NCI-H2107 (cell line): Measurements from ENCODE around the gene SLC39A6.
"Not testable (repeated sequence)": the region's sequence is repeated elsewhere in the genome, so short reads cannot be mapped to it uniquely, and the experiment has no call there.

Experiments used
- DNase-seq: peaks from one replicate; lab custom pipeline; 2025; lab: John Stamatoyannopoulos, UW

Gene SLC39A6

GRCh38 chr18:36129300-36130038, at the start of gene SLC39A6, which contains the start of gene ELP2:
TSS of gene SLC39A6 (minus strand) at chr18:36129340. CDS start at chr18:36127007, 2,333 bp downstream.
TSS of gene ELP2 (plus strand) at chr18:36129899. CDS start at chr18:36129934, 35 bp downstream.
- DNase-seq = peak; percentile 97

GRCh38 chr18:36177913-36178312, 48.8 kb upstream of the SLC39A6 start:
- no peak for DNase-seq

GRCh38 chr18:36176711-36177110, 47.6 kb upstream of the SLC39A6 start:
- no peak for DNase-seq

GRCh38 chr18:36176177-36176584, 47.0 kb upstream of the SLC39A6 start:
- no peak for DNase-seq

- no peak for DNase-seq
Observed at GRCh38 chr18:36175481-36175880, 46.3 kb upstream of the SLC39A6 start.

- no peak for DNase-seq
Observed at GRCh38 chr18:36169938-36170337, 40.8 kb upstream of the SLC39A6 start.

GRCh38 chr18:36168296-36168695, 39.2 kb upstream of the SLC39A6 start:
- DNase-seq = not testable (repeated sequence)

- no peak for DNase-seq
Observed at GRCh38 chr18:36167692-36168218, 38.6 kb upstream of the SLC39A6 start.

GRCh38 chr18:36162981-36163380, 33.8 kb upstream of the SLC39A6 start:
- no peak for DNase-seq

GRCh38 chr18:36160959-36161371, 31.8 kb upstream of the SLC39A6 start:
- DNase-seq = no peak

- DNase-seq = no peak
Observed at GRCh38 chr18:36158266-36158867, 29.2 kb upstream of the SLC39A6 start.

GRCh38 chr18:36157441-36157840, 28.3 kb upstream of the SLC39A6 start:
- DNase-seq = no peak

- DNase-seq = no peak
Observed at GRCh38 chr18:36155851-36156757, 27.0 kb upstream of the SLC39A6 start.

- no peak for DNase-seq
Observed at GRCh38 chr18:36153771-36154170, 24.6 kb upstream of the SLC39A6 start.

GRCh38 chr18:36153203-36153602, 24.1 kb upstream of the SLC39A6 start:
- no peak for DNase-seq

- no peak for DNase-seq
Observed at GRCh38 chr18:36152781-36153180, 23.6 kb upstream of the SLC39A6 start.

GRCh38 chr18:36149514-36150289, 20.6 kb upstream of the SLC39A6 start:
- DNase-seq = no peak

GRCh38 chr18:36143391-36143790, 14.3 kb upstream of the SLC39A6 start:
- no peak for DNase-seq

GRCh38 chr18:36142751-36143150, 13.6 kb upstream of the SLC39A6 start:
- no peak for DNase-seq

- DNase-seq = no peak
Observed at GRCh38 chr18:36141576-36141975, 12.4 kb upstream of the SLC39A6 start.

- peak; percentile 69 for DNase-seq
Observed at GRCh38 chr18:36139245-36139644, 10.1 kb upstream of the SLC39A6 start.
